Muscle layer of duodenum (tissue), 2 donors: ENCODE results near the gene ZNF536.
"Not testable (repeated sequence)": the region's sequence is repeated elsewhere in the genome, so short reads cannot be mapped to it uniquely, and the experiment has no call there.

Source experiments
- H3K27ac ChIP-seq: one replicate; pipeline ENCODE4 v1.7.0; 2013; ENCODE audit warnings: mild to moderate bottlenecking, low read length
- H3K27me3 ChIP-seq: one replicate; pipeline ENCODE4 v1.7.0; 2013; ENCODE audit warnings: low read depth, mild to moderate bottlenecking, control low read depth, low read length
- H3K36me3 ChIP-seq, 2 donors: one replicate each; pipeline ENCODE4 v1.7.0; 2013; ENCODE audit warnings: low read length in 2 of 2, control low read depth in 1 of 2, mild to moderate bottlenecking in 1 of 2; ENCODE audit not compliant: insufficient read depth in 2 of 2, control insufficient read depth in 1 of 2
- H3K4me1 ChIP-seq, 2 donors: one replicate each; pipeline ENCODE4 v1.7.0; 2013; ENCODE audit warnings: low read length in 2 of 2, mild to moderate bottlenecking in 2 of 2, control low read depth in 1 of 2, moderate library complexity in 1 of 2; ENCODE audit not compliant: insufficient read depth in 2 of 2, control insufficient read depth in 1 of 2
- H3K4me3 ChIP-seq, 2 donors: one replicate each; pipeline ENCODE4 v1.7.0; 2013; ENCODE audit warnings: low read length in 2 of 2, low read depth in 1 of 2, mild to moderate bottlenecking in 1 of 2
- H3K9me3 ChIP-seq, 2 donors: one replicate each; pipeline ENCODE4 v1.7.0; 2013; ENCODE audit warnings: low read length in 2 of 2, control low read depth in 1 of 2, mild to moderate bottlenecking in 1 of 2; ENCODE audit not compliant: control insufficient read depth in 1 of 2
- donor health status: healthy.

Gene ZNF536

GRCh38 chr19:30445385-30445784 lies 73.2 kb downstream of the ZNF536 start:
- Histone ChIP-seq H3K4me1 (no peaks in the 10 kb centered on the region), H3K36me3 (no peaks in the 10 kb centered on the region), H3K4me3 (no peak overlapping the region), H3K27ac (no peak overlapping the region), H3K27me3 (no peaks in the 10 kb centered on the region), H3K9me3 (no peaks in the 10 kb centered on the region)

GRCh38 chr19:30446120-30446519 lies 73.9 kb downstream of the ZNF536 start:
- not testable (repeated sequence) for H3K4me3 ChIP-seq, H3K9me3 ChIP-seq, H3K36me3 ChIP-seq, H3K27me3 ChIP-seq, H3K4me1 ChIP-seq, H3K27ac ChIP-seq

- Histone ChIP-seq H3K4me1 (no peaks in the 10 kb centered on the region), H3K4me3 (no peak overlapping the region), H3K36me3 (no peaks in the 10 kb centered on the region), H3K9me3 (no peaks in the 10 kb centered on the region), H3K27ac (no peak overlapping the region), H3K27me3 (no peaks in the 10 kb centered on the region)
Measured at GRCh38 chr19:30446850-30447552, 74.8 kb downstream of the ZNF536 start.

GRCh38 chr19:30447553-30447870 lies 75.3 kb downstream of the ZNF536 start:
- Histone ChIP-seq H3K9me3 (no peaks in the 10 kb centered on the region), H3K27ac (no peak overlapping the region), H3K36me3 (no peaks in the 10 kb centered on the region), H3K4me3 (no peak overlapping the region), H3K4me1 (no peaks in the 10 kb centered on the region), H3K27me3 (no peaks in the 10 kb centered on the region)

- H3K27ac ChIP-seq, result no peak overlapping the region
- H3K4me1 ChIP-seq, result no peaks in the 10 kb centered on the region
- no peaks in the 10 kb centered on the region for H3K36me3 ChIP-seq
- no peaks in the 10 kb centered on the region for H3K27me3 ChIP-seq
- no peaks in the 10 kb centered on the region for H3K9me3 ChIP-seq
- no peak overlapping the region for H3K4me3 ChIP-seq
Measured at GRCh38 chr19:30448386-30449077, 76.3 kb downstream of the ZNF536 start.

- H3K36me3 ChIP-seq, result no peaks in the 10 kb centered on the region
- H3K9me3 ChIP-seq, result no peaks in the 10 kb centered on the region
- peak overlapping the region; percentile 25 for H3K27ac ChIP-seq
- H3K4me1 ChIP-seq, result no peaks in the 10 kb centered on the region
- peak overlapping the region in 1 of 2 donors; percentile 46 for H3K4me3 ChIP-seq
- H3K27me3 ChIP-seq, result no peaks in the 10 kb centered on the region
Measured at GRCh38 chr19:30449078-30449590, 77.0 kb downstream of the ZNF536 start.

- H3K4me3 ChIP-seq, result peak overlapping the region; percentile 46 to 55
Measured at GRCh38 chr19:30449673-30450072, 77.5 kb downstream of the ZNF536 start.

GRCh38 chr19:30450100-30450499 lies 77.9 kb downstream of the ZNF536 start:
- H3K9me3 ChIP-seq, result no peaks in the 10 kb centered on the region
- H3K4me1 ChIP-seq, result no peaks in the 10 kb centered on the region
- peak overlapping the region; percentile 25 for H3K27ac ChIP-seq
- peak overlapping the region; percentile 46 to 55 for H3K4me3 ChIP-seq
- H3K27me3 ChIP-seq, result no peaks in the 10 kb centered on the region
- H3K36me3 ChIP-seq, result no peaks in the 10 kb centered on the region

More at GRCh38 chr19:30449673-30450072, 77.5 kb downstream of the ZNF536 start:
- Histone ChIP-seq H3K36me3 (no peaks in the 10 kb centered on the region), H3K9me3 (no peaks in the 10 kb centered on the region), H3K27me3 (no peaks in the 10 kb centered on the region), H3K4me1 (no peaks in the 10 kb centered on the region), H3K27ac (peak overlapping the region; percentile 25)

- Histone ChIP-seq H3K27me3 (no peaks in the 10 kb centered on the region), H3K4me1 (no peaks in the 10 kb centered on the region), H3K9me3 (no peaks in the 10 kb centered on the region), H3K36me3 (no peaks in the 10 kb centered on the region), H3K27ac (no peak overlapping the region), H3K4me3 (peak overlapping the region in 1 of 2 donors; percentile 40)
Measured at GRCh38 chr19:30450835-30451321, 78.7 kb downstream of the ZNF536 start.

- Histone ChIP-seq H3K27ac (no peak overlapping the region), H3K9me3 (no peaks in the 10 kb centered on the region), H3K4me1 (no peaks in the 10 kb centered on the region)
Measured at GRCh38 chr19:30452931-30453330, 80.7 kb downstream of the ZNF536 start.

GRCh38 chr19:30453743-30454142 lies 81.6 kb downstream of the ZNF536 start:
- Histone ChIP-seq H3K27me3 (no peaks in the 10 kb centered on the region), H3K9me3 (no peaks in the 10 kb centered on the region), H3K27ac (no peak overlapping the region), H3K4me3 (no peak overlapping the region), H3K36me3 (no peaks in the 10 kb centered on the region), H3K4me1 (no peaks in the 10 kb centered on the region)

More at GRCh38 chr19:30452931-30453330, 80.7 kb downstream of the ZNF536 start:
- no peak overlapping the region for H3K4me3 ChIP-seq
- H3K36me3 ChIP-seq, result no peaks in the 10 kb centered on the region
- H3K27me3 ChIP-seq, result no peaks in the 10 kb centered on the region
